GM12878 (cell line): ENCODE data around the gene CTIF. TPM values are rescaled to one million over a fixed set of nuclear protein-coding genes. Genes with fewer than 3 reads are reported as not detected.

Experiments used
- ATAC-seq: fragments of 200-7000 bp; cut with Tn5 transposase; 3 replicates; pipeline ENCODE4 v1.9.1; 2020; ENCODE audit warnings: mild to moderate bottlenecking, moderate library complexity
- BruUV-seq: library from RNA; stranded (reverse); fragments of 400-500 nt; replicated peaks from 2 replicates; lab custom pipeline; 2021; lab: Mats Ljungman, UMichigan
- CTCF ChIA-PET: fragments of 300-600 bp; sonication (Branson Sonifier 250); formaldehyde crosslinking; extraction: SDS; loops from one replicate; lab custom pipeline; 2021; ENCODE audit warnings: inconsistent platforms; lab: Yijun Ruan, JAX
- POLR2A ChIA-PET: fragments of 350-600 bp; formaldehyde crosslinking; extraction: SDS; loops from one replicate; lab custom pipeline; 2021; ENCODE audit warnings: inconsistent platforms; lab: Charles Lee
- RAD21 ChIA-PET: fragments of 300-600 bp; sonication (Branson Sonifier 250); formaldehyde crosslinking; loops from one replicate; lab custom pipeline; 2023; ENCODE audit warnings: antibody characterized with exemption; ENCODE audit not compliant: unreplicated experiment; lab: Charles Lee
- SMC1A ChIA-PET: fragments of 300-600 bp; sonication (Branson Sonifier 250); formaldehyde crosslinking; loops from one replicate; lab custom pipeline; 2023; ENCODE audit not compliant: unreplicated experiment, uncharacterized antibody; lab: Charles Lee
- DNase-seq: peaks from one replicate; pipeline ENCODE4 v3.0.0-alpha.2; 2011; ENCODE audit warnings: low read depth, low spot score
- FAIRE-seq: peaks from 3 replicates; lab custom pipeline; 2011; peaks lifted over from hg19 to GRCh38; lab: Jason Lieb, UNC
- H2AFZ ChIP-seq: 2 replicates; pipeline ENCODE4 v1.6.0; 2011; ENCODE audit warnings: low read depth, low read length, control low read depth; ENCODE audit not compliant: control insufficient read depth
- H3K27ac ChIP-seq: 2 replicates; pipeline ENCODE4 v1.5.1; 2011; ENCODE audit warnings: control low read depth; ENCODE audit not compliant: control insufficient read depth, insufficient read depth
- H3K27me3 ChIP-seq, 2 experiments: replicated peaks in 1 of 2; 2 replicates each; pipeline versions ENCODE4 v1.6.0 to v1.6.1; 2011; ENCODE audit warnings: low read length in 1 of 2; ENCODE audit not compliant: control insufficient read depth in 2 of 2, insufficient read depth in 2 of 2
- H3K36me3 ChIP-seq, 2 experiments: 2 replicates each; pipeline ENCODE4 v1.5.1; 2011; ENCODE audit warnings: low read length in 1 of 2; ENCODE audit not compliant: control insufficient read depth in 2 of 2, insufficient read depth in 2 of 2
- H3K4me1 ChIP-seq: 2 replicates; pipeline ENCODE4 v1.6.1; 2011; ENCODE audit warnings: mild to moderate bottlenecking, low read length, moderate library complexity, mixed read lengths; ENCODE audit not compliant: control insufficient read depth, insufficient read depth
- H3K4me2 ChIP-seq: 2 replicates; pipeline ENCODE4 v1.6.0; 2011; ENCODE audit warnings: control low read depth; ENCODE audit not compliant: control insufficient read depth, insufficient read depth
- H3K4me3 ChIP-seq: fragments of 200-600 bp; sonication (generic); 2 replicates; pipeline ENCODE4 v1.5.1; 2016
- H3K79me2 ChIP-seq: 2 replicates; pipeline ENCODE4 v1.6.0; 2011; ENCODE audit warnings: low read length; ENCODE audit not compliant: control insufficient read depth, insufficient read depth
- H3K9ac ChIP-seq: 2 replicates; pipeline ENCODE4 v1.8.0; 2011; ENCODE audit warnings: low read length, control low read depth, mixed read lengths; ENCODE audit not compliant: control insufficient read depth, insufficient read depth
- H3K9me3 ChIP-seq: replicated peaks from 3 replicates; pipeline ENCODE4 v1.5.1; 2011; ENCODE audit warnings: mild to moderate bottlenecking, low read length; ENCODE audit not compliant: control insufficient read depth, insufficient read depth
- H4K20me1 ChIP-seq: 2 replicates; pipeline ENCODE4 v1.6.0; 2011; ENCODE audit not compliant: control insufficient read depth, insufficient read depth
- BCLAF1 ChIP-seq: fragments of 450-650 bp; IDR thresholded peaks from 2 replicates; pipeline ENCODE4 v1.6.1; 2017; ENCODE audit warnings: antibody characterized with exemption, mild to moderate bottlenecking, moderate library complexity
- BMI1 ChIP-seq: fragments of 450-650 bp; IDR thresholded peaks from 2 replicates; pipeline ENCODE4 v1.6.1; 2016; ENCODE audit warnings: mild to moderate bottlenecking, moderate library complexity, borderline replicate concordance
- CREB1 ChIP-seq: IDR thresholded peaks from 2 replicates; pipeline ENCODE4 v1.6.1; 2012; ENCODE audit warnings: low read depth, mild to moderate bottlenecking, inconsistent platforms
- EED ChIP-seq: sonication (generic); IDR thresholded peaks from 2 replicates; pipeline ENCODE4 v1.6.1; 2016; ENCODE audit warnings: antibody characterized with exemption, low read depth
- ESRRA ChIP-seq: IDR thresholded peaks from 2 replicates; pipeline ENCODE4 v1.6.1; 2012; ENCODE audit warnings: mild to moderate bottlenecking, low read length, improper control_type of control experiment
- FOXM1 ChIP-seq: IDR thresholded peaks from 2 replicates; pipeline ENCODE4 v1.6.1; 2012; ENCODE audit warnings: low read depth, mild to moderate bottlenecking, inconsistent platforms, low read length, moderate library complexity
- GATAD2B ChIP-seq: fragments of 450-650 bp; conservative IDR thresholded peaks from 2 replicates; pipeline ENCODE4 v1.6.1; 2017; ENCODE audit warnings: low read depth, mild to moderate bottlenecking, moderate library complexity
- JUNB ChIP-seq: IDR thresholded peaks from 2 replicates; pipeline ENCODE4 v1.6.1; 2016; ENCODE audit warnings: antibody characterized with exemption, mild to moderate bottlenecking
- MXI1 ChIP-seq: fragments of 150-350 bp; IDR thresholded peaks from 2 replicates; pipeline ENCODE4 v1.6.1; 2011; ENCODE audit warnings: low read depth, mild to moderate bottlenecking, inconsistent platforms, low read length, improper control_type of control experiment
- NFIC ChIP-seq: IDR thresholded peaks from 2 replicates; pipeline ENCODE4 v1.6.1; 2012; ENCODE audit warnings: low read depth, mild to moderate bottlenecking, inconsistent platforms, low read length, moderate library complexity
- NFYA ChIP-seq: IDR thresholded peaks from 2 replicates; pipeline ENCODE4 v1.6.1; 2011; ENCODE audit warnings: low read depth, mild to moderate bottlenecking, low read length, improper control_type of control experiment, borderline replicate concordance
- SMARCA5 ChIP-seq: fragments of 450-650 bp; IDR thresholded peaks from 2 replicates; pipeline ENCODE4 v1.6.1; 2017; ENCODE audit warnings: mild to moderate bottlenecking
- SP1 ChIP-seq: IDR thresholded peaks from one replicate; pipeline ENCODE4 v1.6.1; 2011; ENCODE audit warnings: low read depth, low read length
- SRF ChIP-seq, 2 experiments: IDR thresholded peaks; 2 replicates each; pipeline ENCODE4 v1.6.1; 2011; ENCODE audit warnings: low read depth in 2 of 2, low read length in 2 of 2, mild to moderate bottlenecking in 1 of 2, moderate library complexity in 1 of 2
- YY1 ChIP-seq: IDR thresholded peaks from 2 replicates; pipeline ENCODE4 v1.6.1; 2011; ENCODE audit warnings: low read depth, mild to moderate bottlenecking, low read length
- ZNF217 ChIP-seq: fragments of 450-650 bp; IDR thresholded peaks from 2 replicates; pipeline ENCODE4 v1.6.1; 2017; ENCODE audit warnings: antibody characterized with exemption, mild to moderate bottlenecking
- ZNF274 ChIP-seq: IDR thresholded peaks from one replicate; pipeline ENCODE4 v1.8.0; 2011; ENCODE audit not compliant: insufficient read length, insufficient read depth
- ZNF384 ChIP-seq: IDR thresholded peaks from 2 replicates; pipeline ENCODE4 v1.6.1; 2012; ENCODE audit warnings: low read depth, mild to moderate bottlenecking, low read length, improper control_type of control experiment, borderline replicate concordance
- WGBS: methylation state at CpG from one replicate; pipeline ENCODE4 v1.1.6; 2016; ENCODE audit warnings: low lambda C conversion rate; ENCODE audit not compliant: insufficient replicate concordance, insufficient coverage; ENCODE audit errors: missing lambda C conversion rate; 5-methylcytosine and 5-hydroxymethylcytosine counted together
- in situ Hi-C: fragments of 300-500 bp; cut with MboI; formaldehyde crosslinking; loops from 9 replicates; pipeline ENCODE4 v1.14.3; 2018; ENCODE audit warnings: mixed read lengths
- intact Hi-C: fragments of 100-400 bp; cut with micrococcal nuclease; formaldehyde crosslinking; loops from one replicate; pipeline ENCODE4 v1.14.2; 2022; ENCODE audit not compliant: unreplicated experiment
- polyA plus RNA-seq, 11 experiments: library from polyadenylated mRNA; depleted of rRNA in 4 of 11; unstranded in 6 of 11; stranded (reverse) in 5 of 11; fragments of >200 nt; fragmentation: Nextera tagmentation in 4 of 11; fragmentation: Illumina TruSeq in 1 of 11; extraction: Ambion mirVana in 4 of 11; extraction: Trizol in 1 of 11; gene quantifications; 1 replicate in 1 of 11; 2 replicates in 10 of 11; pipeline versions ENCODE4 v1.2.1 to v1.2.3, GENCODE V29; 2011 to 2016; ENCODE audit warnings: inconsistent platforms in 2 of 11, missing spikeins in 2 of 11, low read depth in 1 of 11
- total RNA-seq, 4 experiments: library from RNA; depleted of rRNA in 3 of 4; stranded (reverse); fragments of >200 nt in 3 of 4; fragmentation: Illumina TruSeq in 1 of 4; extraction: Trizol in 1 of 4; gene quantifications; 2 replicates each; pipeline versions ENCODE4 v1.2.1 to v1.2.3, GENCODE V29; 2013 to 2021
- TF ChIP-seq, protein P1 (sequence below): IDR thresholded peaks from 2 replicates; pipeline ENCODE4 v1.6.1; 2011; ENCODE audit warnings: mild to moderate bottlenecking, low read depth, low read length, moderate library complexity; ENCODE audit not compliant: insufficient replicate concordance

The CTIF gene
- total and polyA plus RNA-seq, 10 of the 15 experiments (the other 5 are each of a cell fraction or from before 2014, with no cell fraction given), result 0.06 to 11.6 (median 2.5) TPM

DNA sequence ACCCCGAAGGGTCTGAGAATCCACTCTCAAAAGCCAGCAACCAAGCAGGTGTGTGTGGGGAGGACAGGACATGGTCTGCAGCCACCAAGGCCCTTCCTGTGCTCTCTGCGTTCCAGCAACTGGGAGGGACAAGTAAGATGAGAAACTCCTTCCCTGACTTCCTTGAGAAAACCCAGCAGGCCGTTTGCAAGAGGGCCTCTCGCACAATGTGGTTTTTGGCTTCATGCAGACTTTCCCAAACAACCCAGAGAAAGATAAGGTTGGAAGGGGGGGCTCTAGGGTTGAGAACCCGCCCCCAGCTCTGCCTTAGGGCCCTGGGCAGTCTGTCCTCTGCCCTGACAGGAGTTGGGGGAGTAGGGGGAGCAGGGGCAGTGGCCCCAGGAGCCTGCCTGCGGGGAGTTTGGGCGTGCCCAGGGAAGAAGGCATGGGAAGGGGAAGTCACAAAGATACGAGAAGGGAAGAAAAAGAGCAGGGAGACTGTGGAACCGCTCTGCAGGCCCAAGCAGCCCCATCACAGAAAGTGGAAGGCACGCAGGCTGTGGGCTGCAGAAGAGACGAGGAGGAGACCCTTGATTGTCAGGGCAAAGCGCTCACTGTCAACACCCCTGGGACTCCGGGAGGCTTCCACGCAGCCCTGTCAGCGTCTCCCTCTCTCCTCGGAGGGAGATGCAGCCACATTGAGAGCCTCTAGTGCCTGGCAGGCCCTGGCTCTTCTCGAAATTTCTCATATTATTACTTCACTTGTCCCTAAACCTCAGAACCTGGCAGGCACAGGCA, 312.2 kb downstream of the CTIF start:
- Histone ChIP-seq H3K27me3 (no peaks in the 10 kb centered on the region), H2AFZ (no peak overlapping the region), H4K20me1 (no peaks in the 10 kb centered on the region), H3K4me3 (no peak overlapping the region), H3K4me1 (peaks cover 1% of the 10 kb centered on the region; the same call in 1 of the 2 replicates), H3K4me2 (no peak overlapping the region), H3K27ac (no peak overlapping the region), H3K79me2 (no peaks in the 10 kb centered on the region), H3K9me3 (no peaks in the 10 kb centered on the region), H3K9ac (no peak overlapping the region), H3K36me3 (no peaks in the 10 kb centered on the region; a peak in 1 of 4 replicates)
- ChIA-PET SMC1A (interaction anchor here (0.6 kb wide), 1 partner anchor 230 kb away, joined by 3 read pairs; no protein-coding TSS in a partner anchor), CTCF (interaction anchor here (1.3 kb wide), 1 partner anchor 12 kb away, joined by 3 read pairs; no protein-coding TSS in a partner anchor), RAD21 (no interaction called here), POLR2A (interaction anchor here (0.6 kb wide), 1 partner anchor 62 kb away, joined by 5 read pairs; no protein-coding TSS in a partner anchor)
- no peak for TF ChIP-seq MXI1
- TF ChIP-seq EED, result no peak
- TF ChIP-seq NFYA, result no peak
- TF ChIP-seq FOXM1, result no peak
- TF ChIP-seq NFIC, result no peak
- TF ChIP-seq ZNF217, result no peak
- TF ChIP-seq SMARCA5, result no peak
- TF ChIP-seq ZNF384, result no peak
- no peak for TF ChIP-seq SRF (IDR thresholded peaks at IDR 0.05; ENCODE audit: low read depth in 2 of 2, low read length in 2 of 2)
- TF ChIP-seq YY1, result no peak
- no peak for TF ChIP-seq CREB1
- no peak for TF ChIP-seq BMI1
- TF ChIP-seq SP1, result no peak
- TF ChIP-seq ZNF274, result no peak
- TF ChIP-seq JUNB, result no peak
- no peak for TF ChIP-seq ESRRA
- no peak for TF ChIP-seq GATAD2B
- TF ChIP-seq, protein P1, sequence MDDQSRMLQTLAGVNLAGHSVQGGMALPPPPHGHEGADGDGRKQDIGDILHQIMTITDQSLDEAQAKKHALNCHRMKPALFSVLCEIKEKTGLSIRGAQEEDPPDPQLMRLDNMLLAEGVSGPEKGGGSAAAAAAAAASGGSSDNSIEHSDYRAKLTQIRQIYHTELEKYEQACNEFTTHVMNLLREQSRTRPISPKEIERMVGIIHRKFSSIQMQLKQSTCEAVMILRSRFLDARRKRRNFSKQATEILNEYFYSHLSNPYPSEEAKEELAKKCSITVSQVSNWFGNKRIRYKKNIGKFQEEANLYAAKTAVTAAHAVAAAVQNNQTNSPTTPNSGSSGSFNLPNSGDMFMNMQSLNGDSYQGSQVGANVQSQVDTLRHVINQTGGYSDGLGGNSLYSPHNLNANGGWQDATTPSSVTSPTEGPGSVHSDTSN, result no peak
- no peak for TF ChIP-seq BCLAF1
- 80% methylated on average over 17 of the region's 17 CpGs for WGBS
- no TSS peak for BruUV-seq
- ATAC-seq, result no peak
- intact Hi-C loops (no loop called here), in situ Hi-C loops (no loop called here)
- FAIRE-seq, result no peak
- DNase-seq, result no peak
